Activated CD4-positive, CD25-positive, alpha-beta regulatory T cell (primary cell): Measurements from ENCODE around the gene LILRB1.
"Not testable (repeated sequence)": the region's sequence is repeated elsewhere in the genome, so short reads cannot be mapped to it uniquely, and the experiment has no call there.

ENCODE experiments used
- DNase-seq, 4 experiments: peaks; one replicate each; lab custom pipeline; 2025; lab: John Stamatoyannopoulos, UW

LILRB1 gene

GRCh38 chr19:54624934-54625730 lies 5.2 kb upstream of the LILRB1 start:
- not testable (repeated sequence) for DNase-seq

GRCh38 chr19:54626757-54627156 lies 3.5 kb upstream of the LILRB1 start:
- DNase-seq = no peak

GRCh38 chr19:54627912-54628311 lies 2.4 kb upstream of the LILRB1 start:
- not testable (repeated sequence) for DNase-seq

- no peak for DNase-seq
Observed at GRCh38 chr19:54630782-54631181, 498 bp downstream of the LILRB1 start.

GRCh38 chr19:54631489-54632337 lies 1.4 kb downstream of the LILRB1 start:
- DNase-seq = not testable (repeated sequence)

GRCh38 chr19:54632517-54632916 lies 2.2 kb downstream of the LILRB1 start:
- DNase-seq = not testable (repeated sequence)

- DNase-seq = no peak
Observed at GRCh38 chr19:54633401-54633800, 3.1 kb downstream of the LILRB1 start.

- not testable (repeated sequence) for DNase-seq
Observed at GRCh38 chr19:54636081-54636480, 5.8 kb downstream of the LILRB1 start.

- DNase-seq = no peak
Observed at GRCh38 chr19:54638683-54639082, 8.4 kb downstream of the LILRB1 start.

GRCh38 chr19:54642953-54643352 lies 12.7 kb downstream of the LILRB1 start:
- not testable (repeated sequence) for DNase-seq

GRCh38 chr19:54643583-54643982 lies 13.3 kb downstream of the LILRB1 start:
- DNase-seq = not testable (repeated sequence)

GRCh38 chr19:54644056-54644455 lies 13.8 kb downstream of the LILRB1 start:
- DNase-seq = no peak

- no peak for DNase-seq
Observed at GRCh38 chr19:54646331-54646841, 16.1 kb downstream of the LILRB1 start.

- DNase-seq = no peak
Observed at GRCh38 chr19:54648129-54648528, 17.8 kb downstream of the LILRB1 start.

- no peak for DNase-seq
Observed at GRCh38 chr19:54650108-54650655, 19.9 kb downstream of the LILRB1 start.

GRCh38 chr19:54653181-54653809 lies 23.0 kb downstream of the LILRB1 start:
- no peak for DNase-seq

- DNase-seq = no peak
Observed at GRCh38 chr19:54654447-54655321, 24.4 kb downstream of the LILRB1 start.

GRCh38 chr19:54659300-54659699 lies 29.0 kb downstream of the LILRB1 start:
- no peak for DNase-seq

- DNase-seq = no peak
Observed at GRCh38 chr19:54660306-54660705, 30.0 kb downstream of the LILRB1 start.

- no peak for DNase-seq
Observed at GRCh38 chr19:54660964-54661363, 30.7 kb downstream of the LILRB1 start.
